T-helper 1 cell treated with Interleukin-12 subunit alpha and Interleukin-12 subunit beta and Interleukin-4 antibody, amounts not matched to agents 30 μg/mL and 1 μg/mL, for 36 hours (primary cell): Measurements from ENCODE around the gene SCTR.

Experiments used
- H3K27ac Mint-ChIP-seq: one replicate; pipeline ENCODE4 v1.8.0; 2021; ENCODE audit warnings: mild to moderate bottlenecking, mixed read lengths
- H3K27me3 Mint-ChIP-seq: one replicate; pipeline ENCODE4 v1.8.0; 2021; ENCODE audit warnings: low read depth, mixed read lengths
- H3K36me3 Mint-ChIP-seq: one replicate; pipeline ENCODE4 v1.8.0; 2021; ENCODE audit warnings: low read depth, mixed read lengths
- H3K4me1 Mint-ChIP-seq: one replicate; pipeline ENCODE4 v1.8.0; 2021; ENCODE audit warnings: low read depth, mixed read lengths
- H3K4me3 Mint-ChIP-seq: one replicate; pipeline ENCODE4 v1.8.0; 2021; ENCODE audit warnings: mild to moderate bottlenecking, moderate library complexity, mixed read lengths
- H3K9me3 Mint-ChIP-seq: one replicate; pipeline ENCODE4 v1.8.0; 2021; ENCODE audit warnings: mixed read lengths

SCTR gene

GRCh38 chr2:119440501-119440870 is 83.8 kb downstream of the SCTR start:
- Mint-ChIP-seq H3K9me3 (no peaks in the 10 kb centered on the region), H3K4me1 (no peaks in the 10 kb centered on the region), H3K27me3 (peaks cover 2% of the 10 kb centered on the region), H3K27ac (no peak overlapping the region), H3K4me3 (no peak overlapping the region), H3K36me3 (no peaks in the 10 kb centered on the region)

- H3K27ac Mint-ChIP-seq, result no peak overlapping the region
- H3K36me3 Mint-ChIP-seq, result no peaks in the 10 kb centered on the region
- no peaks in the 10 kb centered on the region for H3K4me1 Mint-ChIP-seq
- no peaks in the 10 kb centered on the region for H3K9me3 Mint-ChIP-seq
- H3K4me3 Mint-ChIP-seq, result no peak overlapping the region
- H3K27me3 Mint-ChIP-seq, result peaks cover 9% of the 10 kb centered on the region
Observed at GRCh38 chr2:119439574-119440500, 84.4 kb downstream of the SCTR start.

GRCh38 chr2:119438726-119439284 is 85.5 kb downstream of the SCTR start:
- H3K4me3 Mint-ChIP-seq, result no peak overlapping the region
- H3K36me3 Mint-ChIP-seq, result no peaks in the 10 kb centered on the region
- H3K9me3 Mint-ChIP-seq, result no peaks in the 10 kb centered on the region
- H3K27me3 Mint-ChIP-seq, result peaks cover 15% of the 10 kb centered on the region
- no peak overlapping the region for H3K27ac Mint-ChIP-seq
- H3K4me1 Mint-ChIP-seq, result no peaks in the 10 kb centered on the region

GRCh38 chr2:119438128-119438656 is 86.1 kb downstream of the SCTR start:
- H3K27ac Mint-ChIP-seq, result no peak overlapping the region
- H3K27me3 Mint-ChIP-seq, result peaks cover 22% of the 10 kb centered on the region
- H3K36me3 Mint-ChIP-seq, result no peaks in the 10 kb centered on the region
- H3K4me3 Mint-ChIP-seq, result no peak overlapping the region
- no peaks in the 10 kb centered on the region for H3K4me1 Mint-ChIP-seq
- no peaks in the 10 kb centered on the region for H3K9me3 Mint-ChIP-seq

GRCh38 chr2:119436993-119437772 is 87.1 kb downstream of the SCTR start:
- no peaks in the 10 kb centered on the region for H3K36me3 Mint-ChIP-seq
- no peak overlapping the region for H3K4me3 Mint-ChIP-seq
- no peaks in the 10 kb centered on the region for H3K4me1 Mint-ChIP-seq
- H3K27me3 Mint-ChIP-seq, result peaks cover 32% of the 10 kb centered on the region
- no peaks in the 10 kb centered on the region for H3K9me3 Mint-ChIP-seq
- no peak overlapping the region for H3K27ac Mint-ChIP-seq

GRCh38 chr2:119435953-119436297 is 88.4 kb downstream of the SCTR start:
- H3K4me3 Mint-ChIP-seq, result no peak overlapping the region
- H3K27ac Mint-ChIP-seq, result no peak overlapping the region
- no peaks in the 10 kb centered on the region for H3K36me3 Mint-ChIP-seq
- no peaks in the 10 kb centered on the region for H3K4me1 Mint-ChIP-seq
- no peaks in the 10 kb centered on the region for H3K9me3 Mint-ChIP-seq
- peaks cover 39% of the 10 kb centered on the region for H3K27me3 Mint-ChIP-seq

GRCh38 chr2:119435081-119435952 is 89.0 kb downstream of the SCTR start:
- Mint-ChIP-seq H3K27ac (no peak overlapping the region), H3K4me1 (no peaks in the 10 kb centered on the region), H3K9me3 (no peaks in the 10 kb centered on the region), H3K27me3 (peaks cover 45% of the 10 kb centered on the region), H3K4me3 (no peak overlapping the region), H3K36me3 (no peaks in the 10 kb centered on the region)

GRCh38 chr2:119434664-119435063 is 89.6 kb downstream of the SCTR start:
- Mint-ChIP-seq H3K27me3 (peaks cover 51% of the 10 kb centered on the region), H3K36me3 (no peaks in the 10 kb centered on the region), H3K9me3 (no peaks in the 10 kb centered on the region), H3K27ac (no peak overlapping the region), H3K4me1 (no peaks in the 10 kb centered on the region), H3K4me3 (no peak overlapping the region)

- no peak overlapping the region for H3K27ac Mint-ChIP-seq
- no peaks in the 10 kb centered on the region for H3K36me3 Mint-ChIP-seq
- H3K4me1 Mint-ChIP-seq, result no peaks in the 10 kb centered on the region
- peaks cover 60% of the 10 kb centered on the region for H3K27me3 Mint-ChIP-seq
- no peak overlapping the region for H3K4me3 Mint-ChIP-seq
- H3K9me3 Mint-ChIP-seq, result no peaks in the 10 kb centered on the region
Observed at GRCh38 chr2:119433636-119434327, 90.5 kb downstream of the SCTR start.

- no peaks in the 10 kb centered on the region for H3K9me3 Mint-ChIP-seq
- H3K27me3 Mint-ChIP-seq, result peaks cover 68% of the 10 kb centered on the region
- no peaks in the 10 kb centered on the region for H3K4me1 Mint-ChIP-seq
- H3K36me3 Mint-ChIP-seq, result no peaks in the 10 kb centered on the region
- no peak overlapping the region for H3K4me3 Mint-ChIP-seq
- no peak overlapping the region for H3K27ac Mint-ChIP-seq
Observed at GRCh38 chr2:119432851-119433522, 91.3 kb downstream of the SCTR start.

GRCh38 chr2:119431976-119432850 is 92.1 kb downstream of the SCTR start:
- Mint-ChIP-seq H3K4me1 (no peaks in the 10 kb centered on the region), H3K36me3 (no peaks in the 10 kb centered on the region), H3K27ac (no peak overlapping the region), H3K27me3 (peaks cover 76% of the 10 kb centered on the region), H3K4me3 (no peak overlapping the region), H3K9me3 (no peaks in the 10 kb centered on the region)

- no peaks in the 10 kb centered on the region for H3K4me1 Mint-ChIP-seq
- H3K9me3 Mint-ChIP-seq, result no peaks in the 10 kb centered on the region
- peaks cover 82% of the 10 kb centered on the region for H3K27me3 Mint-ChIP-seq
- no peak within 1 kb of the TSS for H3K27ac Mint-ChIP-seq
- H3K36me3 Mint-ChIP-seq, result no peaks in the 10 kb centered on the region
- H3K4me3 Mint-ChIP-seq, result no peak within 1 kb of the TSS
Observed at GRCh38 chr2:119431155-119431975, 92.9 kb downstream of the SCTR start, which contains the start of gene TMEM37. Gene TMEM37 (plus strand): TSS chr2:119431854. CDS start chr2:119431904, 50 bp downstream.
